Liver (tissue), 3 donors: Measurements from ENCODE around the gene NOP14.
"Not testable (repeated sequence)": the region's sequence is repeated elsewhere in the genome, so short reads cannot be mapped to it uniquely, and the experiment has no call there.

Experiments used
- CTCF ChIP-seq: fragments of 150-350 bp; IDR thresholded peaks from 2 replicates; pipeline ENCODE4 v1.5.1; 2017; ENCODE audit warnings: improper control_type of control experiment, low read depth, low read length; ENCODE audit not compliant: missing input control
- FOXA1 ChIP-seq: IDR thresholded peaks from 2 replicates; pipeline ENCODE4 v1.6.1; 2016; ENCODE audit warnings: antibody characterized with exemption
- GABPA ChIP-seq, 2 donors: IDR thresholded peaks in 1 of 2; conservative IDR thresholded peaks in 1 of 2; 2 replicates each; pipeline ENCODE4 v1.6.1; 2016; ENCODE audit warnings: antibody characterized with exemption in 2 of 2, mild to moderate bottlenecking in 1 of 2, moderate library complexity in 1 of 2
- YY1 ChIP-seq: IDR thresholded peaks from 2 replicates; pipeline ENCODE4 v1.6.1; 2016; ENCODE audit warnings: antibody characterized with exemption, mild to moderate bottlenecking
- donor health status: healthy.
- donor health status: healthy.

GRCh38 chr4:2918714-2919113, 44.5 kb downstream of the NOP14 start:
- TF ChIP-seq CTCF; FOXA1; YY1; GABPA (IDR thresholded peaks at IDR 0.05 in 1 of 2, conservative IDR thresholded peaks at IDR 0.05 in 1 of 2): not testable (repeated sequence)
